Loucy (cell line): ENCODE results near the gene FKBP5.

ENCODE experiments used
- H2AFZ ChIP-seq: fragments of 200-600 bp; sonication (generic); 2 replicates; pipeline ENCODE4 v1.6.0; 2016; ENCODE audit warnings: antibody characterized with exemption, mild to moderate bottlenecking, low read length, moderate library complexity
- H3F3A ChIP-seq: fragments of 200-600 bp; 2 replicates; pipeline ENCODE4 v1.6.0; 2016; ENCODE audit warnings: antibody characterized with exemption, low read depth, mild to moderate bottlenecking
- H3K27me3 ChIP-seq: fragments of 200-600 bp; sonication (generic); 2 replicates; pipeline ENCODE4 v1.6.1; 2014; ENCODE audit warnings: low read length, mild to moderate bottlenecking; ENCODE audit not compliant: insufficient read depth, poor library complexity, severe bottlenecking
- H3K36me3 ChIP-seq: fragments of 200-600 bp; sonication (generic); 2 replicates; pipeline ENCODE4 v1.6.1; 2016; ENCODE audit warnings: low read length; ENCODE audit not compliant: insufficient read depth
- H3K4me1 ChIP-seq: fragments of 200-600 bp; sonication (generic); 2 replicates; pipeline ENCODE4 v1.5.1; 2014; ENCODE audit warnings: low read length, mild to moderate bottlenecking; ENCODE audit not compliant: insufficient read depth, poor library complexity, severe bottlenecking
- H3K4me2 ChIP-seq: fragments of 200-600 bp; sonication (generic); 2 replicates; pipeline ENCODE4 v1.6.0; 2014; ENCODE audit warnings: antibody characterized with exemption, low read length, low read depth, mild to moderate bottlenecking; ENCODE audit not compliant: poor library complexity, severe bottlenecking
- H3K4me3 ChIP-seq: fragments of 200-600 bp; sonication (generic); 2 replicates; pipeline ENCODE4 v1.5.1; 2014; ENCODE audit warnings: low read length, mild to moderate bottlenecking, mixed read lengths; ENCODE audit not compliant: poor library complexity, severe bottlenecking
- H3K79me2 ChIP-seq: fragments of 200-600 bp; sonication (generic); 2 replicates; pipeline ENCODE4 v1.6.1; 2014; ENCODE audit warnings: low read length; ENCODE audit not compliant: insufficient read depth
- H3K9ac ChIP-seq: fragments of 200-600 bp; sonication (generic); 2 replicates; pipeline ENCODE4 v1.6.0; 2014; ENCODE audit warnings: mild to moderate bottlenecking, low read depth, low read length, moderate library complexity; ENCODE audit not compliant: poor library complexity, severe bottlenecking
- H3K9me2 ChIP-seq: fragments of 200-600 bp; sonication (generic); replicated peaks from 2 replicates; pipeline ENCODE4 v1.6.1; 2016; ENCODE audit warnings: low read depth, low read length, mixed read lengths
- H3K9me3 ChIP-seq: fragments of 200-600 bp; sonication (generic); 2 replicates; pipeline ENCODE4 v1.6.1; 2014; ENCODE audit warnings: mild to moderate bottlenecking, antibody characterized with exemption, low read length, low read depth; ENCODE audit not compliant: insufficient read depth
- H4K20me1 ChIP-seq: fragments of 200-600 bp; sonication (generic); 2 replicates; pipeline ENCODE4 v1.6.0; 2014; ENCODE audit warnings: antibody characterized with exemption, low read length, mild to moderate bottlenecking; ENCODE audit not compliant: insufficient read depth, poor library complexity, severe bottlenecking
- EZH2phosphoT487 ChIP-seq: fragments of 200-600 bp; IDR thresholded peaks from 2 replicates; pipeline ENCODE4 v1.6.1; 2018; ENCODE audit warnings: antibody characterized with exemption, mild to moderate bottlenecking, moderate library complexity, borderline replicate concordance
- TF ChIP-seq, protein P1 (sequence below): fragments of 200-600 bp; sonication (generic); conservative IDR thresholded peaks from 2 replicates; pipeline ENCODE4 v1.5.1; 2014; ENCODE audit warnings: mild to moderate bottlenecking, antibody characterized with exemption, low read length

FKBP5 gene

DNA sequence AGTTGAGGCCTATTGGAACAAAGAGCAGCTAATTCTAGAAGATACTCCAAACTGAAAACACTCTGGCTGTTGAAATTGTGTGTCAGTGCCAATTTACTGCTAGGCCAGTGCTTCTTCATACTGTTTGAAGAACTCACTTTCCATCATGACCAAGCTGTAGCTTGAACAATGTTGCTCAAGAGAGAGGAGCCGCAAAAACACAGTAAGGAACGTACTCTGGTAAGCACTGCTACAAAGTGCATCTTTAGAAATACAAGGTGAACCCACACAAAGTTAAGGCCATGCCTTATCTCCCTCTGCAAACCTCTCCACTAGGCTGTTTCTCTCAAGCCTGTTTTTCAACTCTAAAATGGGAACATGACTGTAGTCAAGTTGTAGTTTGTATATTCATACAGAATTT, 101.5 kb downstream of the FKBP5 start:
- Histone ChIP-seq H3K4me3 (no peak overlapping the region), H3K36me3 (peaks cover 87% of the 10 kb centered on the region), H3K9me3 (no peaks in the 10 kb centered on the region)

DNA sequence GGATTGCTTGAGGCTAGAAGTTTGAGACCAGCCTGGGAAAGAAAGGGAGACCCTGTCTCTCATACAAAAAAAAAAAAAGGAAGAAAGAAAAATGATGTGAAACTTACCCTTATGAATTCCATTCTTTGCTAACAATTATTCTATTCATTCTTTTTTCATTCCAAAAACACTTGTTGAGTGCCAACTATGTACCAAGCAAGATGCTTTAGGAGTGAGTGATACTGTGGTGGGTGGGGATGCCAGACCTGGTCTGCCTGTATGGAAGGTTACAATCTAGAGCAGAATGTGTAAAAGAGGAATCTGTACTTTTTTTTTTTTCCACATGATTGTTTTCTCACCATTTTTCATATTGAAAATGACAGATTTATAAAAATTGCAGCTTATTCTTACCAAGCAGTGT, 102.2 kb downstream of the FKBP5 start:
- Histone ChIP-seq H3K79me2 (peaks cover 10% of the 10 kb centered on the region), H3K4me2 (no peak overlapping the region), H4K20me1 (peaks cover 3% of the 10 kb centered on the region), H3K27me3 (no peaks in the 10 kb centered on the region), H3F3A (no peaks in the 10 kb centered on the region), H3K4me1 (peaks cover 8% of the 10 kb centered on the region), H3K9me2 (no peaks in the 10 kb centered on the region), H3K36me3 (peaks cover 87% of the 10 kb centered on the region), H3K9me3 (no peaks in the 10 kb centered on the region), H3K9ac (no peak overlapping the region), H2AFZ (no peak overlapping the region), H3K4me3 (no peak overlapping the region)
- TF ChIP-seq EZH2phosphoT487: no peak
- TF ChIP-seq, protein P1, sequence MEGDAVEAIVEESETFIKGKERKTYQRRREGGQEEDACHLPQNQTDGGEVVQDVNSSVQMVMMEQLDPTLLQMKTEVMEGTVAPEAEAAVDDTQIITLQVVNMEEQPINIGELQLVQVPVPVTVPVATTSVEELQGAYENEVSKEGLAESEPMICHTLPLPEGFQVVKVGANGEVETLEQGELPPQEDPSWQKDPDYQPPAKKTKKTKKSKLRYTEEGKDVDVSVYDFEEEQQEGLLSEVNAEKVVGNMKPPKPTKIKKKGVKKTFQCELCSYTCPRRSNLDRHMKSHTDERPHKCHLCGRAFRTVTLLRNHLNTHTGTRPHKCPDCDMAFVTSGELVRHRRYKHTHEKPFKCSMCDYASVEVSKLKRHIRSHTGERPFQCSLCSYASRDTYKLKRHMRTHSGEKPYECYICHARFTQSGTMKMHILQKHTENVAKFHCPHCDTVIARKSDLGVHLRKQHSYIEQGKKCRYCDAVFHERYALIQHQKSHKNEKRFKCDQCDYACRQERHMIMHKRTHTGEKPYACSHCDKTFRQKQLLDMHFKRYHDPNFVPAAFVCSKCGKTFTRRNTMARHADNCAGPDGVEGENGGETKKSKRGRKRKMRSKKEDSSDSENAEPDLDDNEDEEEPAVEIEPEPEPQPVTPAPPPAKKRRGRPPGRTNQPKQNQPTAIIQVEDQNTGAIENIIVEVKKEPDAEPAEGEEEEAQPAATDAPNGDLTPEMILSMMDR: no peak

More for the DNA sequence above, 101.5 kb downstream of the FKBP5 start:
- H3K9ac ChIP-seq: no peak overlapping the region
- peaks cover under 1% of the 10 kb centered on the region for H4K20me1 ChIP-seq
- no peak overlapping the region for H3K4me2 ChIP-seq
- TF ChIP-seq, protein P1: no peak
- no peak for TF ChIP-seq EZH2phosphoT487
- 0 out of 2 replicates have a peak, but pooled peaks cover 2% of the 10 kb centered on the region for H3F3A ChIP-seq
- H3K9me2 ChIP-seq: no peaks in the 10 kb centered on the region
- H3K27me3 ChIP-seq: no peaks in the 10 kb centered on the region
- H3K79me2 ChIP-seq: peaks cover 13% of the 10 kb centered on the region
- no peak overlapping the region for H2AFZ ChIP-seq
- peaks cover 2% of the 10 kb centered on the region for H3K4me1 ChIP-seq

DNA sequence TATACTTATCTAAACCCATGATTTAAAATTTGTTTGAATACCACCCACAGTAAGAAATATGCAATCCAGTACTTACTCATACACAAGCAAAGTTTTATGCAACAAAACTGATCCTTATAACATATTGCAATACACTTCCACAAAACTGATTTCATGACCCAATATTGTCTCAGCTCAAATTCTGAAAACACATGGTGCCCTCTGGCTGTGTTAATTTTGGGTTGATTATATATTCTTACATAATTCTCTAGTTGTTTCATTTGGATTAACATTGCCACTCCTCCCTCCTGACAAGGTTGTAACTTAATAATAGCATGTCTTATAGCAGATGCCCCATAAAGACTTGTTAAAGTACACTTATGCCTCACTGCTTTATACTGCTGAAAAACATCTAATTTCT, 103.1 kb downstream of the FKBP5 start:
- Histone ChIP-seq H3K4me2 (no peak overlapping the region), H3F3A (no peaks in the 10 kb centered on the region), H2AFZ (no peak overlapping the region), H3K9me3 (no peaks in the 10 kb centered on the region), H3K36me3 (peaks cover 83% of the 10 kb centered on the region), H3K9ac (no peak overlapping the region), H3K79me2 (peaks cover 10% of the 10 kb centered on the region; the same call in 1 of the 2 replicates), H3K9me2 (no peaks in the 10 kb centered on the region), H3K4me1 (peaks cover 9% of the 10 kb centered on the region), H3K4me3 (no peak overlapping the region), H4K20me1 (peaks cover 5% of the 10 kb centered on the region), H3K27me3 (no peaks in the 10 kb centered on the region)
- TF ChIP-seq EZH2phosphoT487: no peak
- TF ChIP-seq, protein P1: no peak
